Measurements from ENCODE around the gene KAT6B. TPM values are rescaled to one million over a fixed set of nuclear protein-coding genes. Genes with fewer than 3 reads are reported as not detected.

The KAT6B gene
- total and polyA plus RNA-seq, 2 donors (not counting 1 experiment from before 2014, with no cell fraction given), result 3.9 to 37.8 TPM

DNA sequence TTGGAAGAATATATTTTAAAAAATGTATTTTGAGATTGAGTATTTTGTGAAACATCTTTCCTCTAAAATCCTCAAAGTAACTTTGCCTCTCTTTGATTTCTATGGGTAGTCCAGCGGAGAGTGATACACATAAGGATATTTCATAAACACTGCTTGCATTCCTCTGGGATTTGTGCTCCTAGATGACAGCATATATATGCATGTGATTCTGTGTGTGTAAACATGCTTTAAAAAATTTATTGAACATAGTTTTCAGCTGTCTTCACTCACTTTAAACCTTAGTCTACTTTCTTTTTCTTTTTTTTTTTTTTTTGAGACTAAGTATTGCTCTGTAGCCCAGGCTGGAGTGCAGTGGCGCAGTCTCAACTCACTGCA, 84.6 kb downstream of the KAT6B start:
- H3K4me1 ChIP-seq (ENCODE audit: control insufficient read depth, extremely low read depth, insufficient read depth, low read length), result peaks cover 3% of the 10 kb centered on the region
- peak overlapping the region; percentile 44 for H3K4me2 ChIP-seq (ENCODE audit: extremely low read depth, insufficient read depth, low read length)
- H3K9me3 ChIP-seq (ENCODE audit: control insufficient read depth, insufficient read depth, low read depth, low read length), result no peaks in the 10 kb centered on the region
- H3K79me2 ChIP-seq (ENCODE audit: control insufficient read depth, insufficient read depth, low read length), result peaks cover 7% of the 10 kb centered on the region
- H4K20me1 ChIP-seq (ENCODE audit: control insufficient read depth, extremely low read depth, insufficient read depth, low read length), result no peaks in the 10 kb centered on the region
- TF ChIP-seq, protein P1, sequence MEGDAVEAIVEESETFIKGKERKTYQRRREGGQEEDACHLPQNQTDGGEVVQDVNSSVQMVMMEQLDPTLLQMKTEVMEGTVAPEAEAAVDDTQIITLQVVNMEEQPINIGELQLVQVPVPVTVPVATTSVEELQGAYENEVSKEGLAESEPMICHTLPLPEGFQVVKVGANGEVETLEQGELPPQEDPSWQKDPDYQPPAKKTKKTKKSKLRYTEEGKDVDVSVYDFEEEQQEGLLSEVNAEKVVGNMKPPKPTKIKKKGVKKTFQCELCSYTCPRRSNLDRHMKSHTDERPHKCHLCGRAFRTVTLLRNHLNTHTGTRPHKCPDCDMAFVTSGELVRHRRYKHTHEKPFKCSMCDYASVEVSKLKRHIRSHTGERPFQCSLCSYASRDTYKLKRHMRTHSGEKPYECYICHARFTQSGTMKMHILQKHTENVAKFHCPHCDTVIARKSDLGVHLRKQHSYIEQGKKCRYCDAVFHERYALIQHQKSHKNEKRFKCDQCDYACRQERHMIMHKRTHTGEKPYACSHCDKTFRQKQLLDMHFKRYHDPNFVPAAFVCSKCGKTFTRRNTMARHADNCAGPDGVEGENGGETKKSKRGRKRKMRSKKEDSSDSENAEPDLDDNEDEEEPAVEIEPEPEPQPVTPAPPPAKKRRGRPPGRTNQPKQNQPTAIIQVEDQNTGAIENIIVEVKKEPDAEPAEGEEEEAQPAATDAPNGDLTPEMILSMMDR (conservative IDR thresholded peaks at IDR 0.05 in 1 of 2, IDR thresholded peaks at IDR 0.05 in 1 of 2; ENCODE audit: low read depth in 1 of 2, low read length in 2 of 2), result no peak
- TF ChIP-seq EZH2 (IDR thresholded peaks at IDR 0.05; ENCODE audit: low read length, missing control alignments), result no peak
- no peak overlapping the region for H3K9ac ChIP-seq (ENCODE audit: insufficient read depth, low read length)
- H3K4me3 ChIP-seq (replicated peaks in 1 of 4; ENCODE audit: control extremely low read depth in 1 of 4, insufficient read depth in 1 of 4, low read depth in 3 of 4, low read length in 4 of 4), result no peak overlapping the region
- H3K27me3 ChIP-seq (ENCODE audit: control insufficient read depth, insufficient read depth, low read length), result no peaks in the 10 kb centered on the region
- H2AFZ ChIP-seq (ENCODE audit: low read length), result no peak overlapping the region
- peak in 1 of 2 donors; percentile 72 for DNase-seq (ENCODE audit: low read depth in 2 of 2)
- H3K36me3 ChIP-seq (ENCODE audit: control insufficient read depth, insufficient read depth, low read length), result no peaks in the 10 kb centered on the region
- no peak overlapping the region for H3K27ac ChIP-seq (ENCODE audit: insufficient read depth, low read length)

DNA sequence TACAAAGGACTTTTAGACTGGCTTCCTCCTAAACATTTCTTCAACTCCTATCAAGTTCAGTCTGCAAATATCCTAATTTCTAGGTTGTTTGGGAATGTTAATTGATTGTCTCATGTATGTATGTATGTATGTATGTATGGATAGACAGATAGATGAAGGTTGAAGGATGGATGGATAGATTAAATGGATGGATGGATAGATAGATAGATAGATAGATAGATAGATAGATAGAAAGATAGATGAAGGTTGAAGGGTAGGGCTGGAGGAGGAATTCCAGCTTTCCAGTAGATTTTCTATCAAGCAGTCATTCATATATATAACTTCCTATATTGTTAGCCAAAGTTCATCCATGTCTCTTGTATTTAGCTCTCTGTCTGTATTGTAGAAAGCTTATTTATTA, 85.8 kb downstream of the KAT6B start:
- H4K20me1 ChIP-seq (ENCODE audit: control insufficient read depth, extremely low read depth, insufficient read depth, low read length), result no peaks in the 10 kb centered on the region
- H3K4me2 ChIP-seq (ENCODE audit: extremely low read depth, insufficient read depth, low read length), result no peak overlapping the region
- no peak overlapping the region for H3K27ac ChIP-seq (ENCODE audit: insufficient read depth, low read length)
- no peak overlapping the region for H3K9ac ChIP-seq (ENCODE audit: insufficient read depth, low read length)
- H3K4me1 ChIP-seq (ENCODE audit: control insufficient read depth, extremely low read depth, insufficient read depth, low read length), result peaks cover 7% of the 10 kb centered on the region
- H2AFZ ChIP-seq (ENCODE audit: low read length), result no peak overlapping the region
- H3K27me3 ChIP-seq (ENCODE audit: control insufficient read depth, insufficient read depth, low read length), result no peaks in the 10 kb centered on the region
- H3K4me3 ChIP-seq (replicated peaks in 1 of 4; ENCODE audit: control extremely low read depth in 1 of 4, insufficient read depth in 1 of 4, low read depth in 3 of 4, low read length in 4 of 4), result no peak overlapping the region
- peaks cover 10% of the 10 kb centered on the region for H3K79me2 ChIP-seq (ENCODE audit: control insufficient read depth, insufficient read depth, low read length)
- no peaks in the 10 kb centered on the region for H3K36me3 ChIP-seq (ENCODE audit: control insufficient read depth, insufficient read depth, low read length)
- no peak for TF ChIP-seq EZH2 (IDR thresholded peaks at IDR 0.05; ENCODE audit: low read length, missing control alignments)
- TF ChIP-seq, protein P1 (conservative IDR thresholded peaks at IDR 0.05 in 1 of 2, IDR thresholded peaks at IDR 0.05 in 1 of 2; ENCODE audit: low read depth in 1 of 2, low read length in 2 of 2), result no peak
- no peaks in the 10 kb centered on the region for H3K9me3 ChIP-seq (ENCODE audit: control insufficient read depth, insufficient read depth, low read depth, low read length)
- no peak for DNase-seq (ENCODE audit: low read depth in 2 of 2)

GRCh38 chr10:74912682-74913081, 86.3 kb downstream of the KAT6B start:
- H4K20me1 ChIP-seq (ENCODE audit: control insufficient read depth, extremely low read depth, insufficient read depth, low read length), result no peaks in the 10 kb centered on the region
- no peak overlapping the region for H2AFZ ChIP-seq (ENCODE audit: low read length)
- no peaks in the 10 kb centered on the region for H3K27me3 ChIP-seq (ENCODE audit: control insufficient read depth, insufficient read depth, low read length)
- no peak overlapping the region for H3K4me3 ChIP-seq (replicated peaks in 1 of 4; ENCODE audit: control extremely low read depth in 1 of 4, insufficient read depth in 1 of 4, low read depth in 3 of 4, low read length in 4 of 4)
- no peaks in the 10 kb centered on the region for H3K9me3 ChIP-seq (ENCODE audit: control insufficient read depth, insufficient read depth, low read depth, low read length)
- H3K9ac ChIP-seq (ENCODE audit: insufficient read depth, low read length), result no peak overlapping the region
- peaks cover 10% of the 10 kb centered on the region for H3K79me2 ChIP-seq (ENCODE audit: control insufficient read depth, insufficient read depth, low read length)
- no peak overlapping the region for H3K4me2 ChIP-seq (ENCODE audit: extremely low read depth, insufficient read depth, low read length)
- H3K36me3 ChIP-seq (ENCODE audit: control insufficient read depth, insufficient read depth, low read length), result no peaks in the 10 kb centered on the region
- no peak for DNase-seq (ENCODE audit: low read depth in 2 of 2)
- no peak overlapping the region for H3K27ac ChIP-seq (ENCODE audit: insufficient read depth, low read length)
- H3K4me1 ChIP-seq (ENCODE audit: control insufficient read depth, extremely low read depth, insufficient read depth, low read length), result peaks cover 11% of the 10 kb centered on the region
- no peak for TF ChIP-seq EZH2 (IDR thresholded peaks at IDR 0.05; ENCODE audit: low read length, missing control alignments)
- TF ChIP-seq, protein P1 (conservative IDR thresholded peaks at IDR 0.05 in 1 of 2, IDR thresholded peaks at IDR 0.05 in 1 of 2; ENCODE audit: low read depth in 1 of 2, low read length in 2 of 2), result no peak

Measured in fibroblast of lung (primary cell).